K562 (cell line): ENCODE data around the gene CEP95. TPM values are rescaled to one million over a fixed set of nuclear protein-coding genes. Genes with fewer than 3 reads are reported as not detected.

Experiments used
- ARNT ChIP-seq, 2 experiments: fragments of 450-650 bp; IDR thresholded peaks; 2 replicates each; pipeline ENCODE4 v1.6.1; 2016; ENCODE audit warnings: mild to moderate bottlenecking in 1 of 2
- CBFB ChIP-seq: sonication (generic); formaldehyde crosslinking; IDR thresholded peaks from 2 replicates; pipeline ENCODE4 v1.4.0; 2020; ENCODE audit warnings: mild to moderate bottlenecking, missing genetic modification reagents
- FOSL1 ChIP-seq: fragments of 200-800 bp; sonication (Bioruptor generic); conservative IDR thresholded peaks from 2 replicates; pipeline ENCODE4 v1.6.1; 2016; ENCODE audit warnings: missing genetic modification characterization, missing compliant biosample characterization
- HNRNPLL ChIP-seq: fragments of 200-400 bp; formaldehyde crosslinking; IDR thresholded peaks from 2 replicates; pipeline ENCODE4 v1.6.1; 2017; ENCODE audit warnings: low read length, low read depth, mild to moderate bottlenecking; ENCODE audit not compliant: poor library complexity, severe bottlenecking
- JUN ChIP-seq, 2 experiments: sonication (generic) in 1 of 2; formaldehyde crosslinking in 1 of 2; IDR thresholded peaks; 2 replicates each; pipeline versions ENCODE4 v1.6.1 to v1.8.0; 2012 to 2022; ENCODE audit warnings: borderline replicate concordance in 2 of 2, mild to moderate bottlenecking in 2 of 2, improper control_type of control experiment in 1 of 2, low read depth in 1 of 2, low read length in 1 of 2, missing genetic modification reagents in 1 of 2
- MTF1 ChIP-seq: fragments of 250-450 bp; sonication (Bioruptor Pico); IDR thresholded peaks from 2 replicates; pipeline ENCODE4 v1.9.0; 2021; ENCODE audit warnings: moderate library complexity, mild to moderate bottlenecking, inconsistent platforms, borderline replicate concordance
- NBN ChIP-seq: fragments of 450-650 bp; IDR thresholded peaks from 2 replicates; pipeline ENCODE4 v1.6.1; 2016; ENCODE audit warnings: low read depth, mild to moderate bottlenecking
- OTX1 ChIP-seq: fragments of 450-650 bp; formaldehyde crosslinking; IDR thresholded peaks from 2 replicates; pipeline ENCODE4 v1.4.0; 2022; ENCODE audit warnings: mild to moderate bottlenecking
- PHF20 ChIP-seq: fragments of 450-650 bp; IDR thresholded peaks from 2 replicates; pipeline ENCODE4 v1.6.1; 2018; ENCODE audit not compliant: partially characterized antibody
- PML ChIP-seq: IDR thresholded peaks from 2 replicates; pipeline ENCODE4 v1.6.1; 2012; ENCODE audit warnings: low read length, inconsistent platforms
- PURB ChIP-seq: sonication (generic); formaldehyde crosslinking; IDR thresholded peaks from 2 replicates; pipeline ENCODE4 v1.9.0; 2021; ENCODE audit warnings: low read depth, mild to moderate bottlenecking, missing genetic modification reagents
- RBFOX2 ChIP-seq: fragments of 200-400 bp; formaldehyde crosslinking; IDR thresholded peaks from 2 replicates; pipeline ENCODE4 v1.6.1; 2017; ENCODE audit warnings: low read depth, mild to moderate bottlenecking, low read length, moderate library complexity
- SAFB2 ChIP-seq: fragments of 200-400 bp; formaldehyde crosslinking; IDR thresholded peaks from 2 replicates; pipeline ENCODE4 v1.6.1; 2018; ENCODE audit warnings: borderline replicate concordance, low read length, low read depth, moderate library complexity; ENCODE audit not compliant: severe bottlenecking
- SMAD1 ChIP-seq: fragments of 150-350 bp; IDR thresholded peaks from 2 replicates; pipeline ENCODE4 v1.6.1; 2014; ENCODE audit warnings: low read length, low read depth; ENCODE audit not compliant: partially characterized antibody
- SMARCB1 ChIP-seq: IDR thresholded peaks from 2 replicates; pipeline ENCODE4 v1.6.1; 2011; ENCODE audit warnings: improper control_type of control experiment, low read depth; ENCODE audit not compliant: insufficient read length
- SP1 ChIP-seq: sonication (generic); formaldehyde crosslinking; IDR thresholded peaks from 2 replicates; pipeline ENCODE4 v1.8.1; 2022; ENCODE audit warnings: mild to moderate bottlenecking, missing genetic modification reagents
- SRSF3 ChIP-seq: fragments of 200-400 bp; formaldehyde crosslinking; IDR thresholded peaks from 2 replicates; pipeline ENCODE4 v1.6.1; 2016; ENCODE audit warnings: mild to moderate bottlenecking, low read length, moderate library complexity; ENCODE audit not compliant: insufficient read depth
- TAF7 ChIP-seq: fragments of 450-650 bp; IDR thresholded peaks from 2 replicates; pipeline ENCODE4 v1.6.1; 2016; ENCODE audit warnings: missing genetic modification characterization, missing compliant biosample characterization
- TCF3 ChIP-seq: sonication (generic); formaldehyde crosslinking; IDR thresholded peaks from 2 replicates; pipeline ENCODE4 v1.4.0; 2020; ENCODE audit warnings: mild to moderate bottlenecking, missing genetic modification reagents
- TSC22D4 ChIP-seq: fragments of 450-650 bp; IDR thresholded peaks from 2 replicates; pipeline ENCODE4 v1.6.1; 2016; ENCODE audit warnings: missing genetic modification characterization, missing biosample characterization, control low read depth
- polyA plus RNA-seq, 8 experiments: library from polyadenylated mRNA; depleted of rRNA in 4 of 8; stranded (reverse) in 5 of 8; unstranded in 3 of 8; fragments of >200 nt; fragmentation: Nextera tagmentation in 2 of 8; fragmentation: Illumina TruSeq in 1 of 8; extraction: Ambion mirVana in 2 of 8; extraction: Trizol in 1 of 8; gene quantifications; 2 replicates each; pipeline versions ENCODE4 v1.2.1 to v1.2.3, GENCODE V29; 2011 to 2014; ENCODE audit warnings: inconsistent platforms in 1 of 8, missing spikeins in 1 of 8
- total RNA-seq, 7 experiments: library from RNA; depleted of rRNA in 6 of 7; stranded (reverse); fragments of >200 nt in 6 of 7; fragmentation: Illumina TruSeq in 2 of 7; extraction: Trizol in 2 of 7; gene quantifications; 2 replicates each; pipeline versions ENCODE4 v1.2.1 to v1.2.3, GENCODE V29; 2011 to 2021; ENCODE audit warnings: low replicate concordance in 1 of 7
- TF ChIP-seq, protein P1 (sequence below), 2 experiments: fragments of 150-350 bp in 1 of 2; IDR thresholded peaks; 2 replicates each; pipeline ENCODE4 v1.6.1; 2012 to 2016; ENCODE audit warnings: low read depth in 2 of 2, low read length in 2 of 2, mild to moderate bottlenecking in 1 of 2, moderate library complexity in 1 of 2
- TF ChIP-seq, protein P2 (sequence below): fragments of 450-650 bp; conservative IDR thresholded peaks from 2 replicates; pipeline ENCODE4 v1.6.1; 2016; ENCODE audit warnings: missing genetic modification characterization, low read depth, mild to moderate bottlenecking, missing compliant biosample characterization, moderate library complexity

CEP95 gene
- total and polyA plus RNA-seq, 9 of the 15 experiments (the other 6 are each of a cell fraction or from before 2014, with no cell fraction given) = 26.7 to 80.7 (median 56.9) TPM

DNA sequence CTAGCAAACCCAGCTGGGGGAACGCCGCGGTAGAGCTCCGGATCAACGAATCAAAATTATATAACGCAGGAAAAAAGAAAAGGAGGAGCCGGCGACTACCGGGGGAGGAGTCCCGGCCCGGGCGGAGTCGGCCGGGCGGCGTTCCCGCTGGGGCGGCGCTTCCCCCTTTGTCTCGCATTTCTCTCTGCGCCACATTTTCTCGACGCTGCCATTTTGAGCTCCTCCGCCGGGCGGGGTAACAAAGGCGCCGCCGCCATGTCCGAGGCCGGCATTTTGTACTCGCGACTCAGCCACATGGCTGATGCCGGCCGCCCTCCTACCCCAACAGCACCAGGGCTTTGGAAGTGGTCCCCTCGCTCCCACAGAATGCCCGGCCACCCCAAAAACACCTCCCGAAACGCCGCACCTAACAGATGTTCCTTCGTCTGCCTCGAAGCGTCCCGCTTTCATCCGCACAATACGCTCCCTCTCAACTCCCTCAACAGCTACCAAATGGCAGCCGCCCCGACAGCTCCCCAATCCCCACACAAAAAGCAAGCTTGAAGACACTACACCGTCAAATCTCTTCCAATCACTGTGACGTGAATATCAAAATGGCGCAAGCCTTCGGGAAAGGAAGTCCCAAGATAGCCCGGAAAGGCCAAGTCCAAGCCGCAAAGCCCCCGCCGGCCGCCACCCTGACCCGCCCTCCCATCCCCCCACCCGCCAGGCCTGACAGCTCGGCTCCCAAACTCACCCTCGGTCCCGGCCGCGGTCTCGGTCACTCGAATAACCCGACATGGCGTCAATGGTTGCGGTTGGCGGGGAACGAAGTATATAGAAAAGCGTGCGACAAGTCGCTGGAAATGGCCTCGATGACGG lies 1.2 kb upstream of the CEP95 start (continued):
- TF ChIP-seq SRSF3 (no peak), SMARCB1 (no peak), FOSL1 (tag) (no peak; the same call in 1 of the 2 replicates), PHF20 (no peak), HNRNPLL (peak; percentile 48), SP1 (CRISPR knock-in tag) (no peak), SAFB2 (no peak), RBFOX2 (peak; percentile 99), ARNT (IDR thresholded peaks at IDR 0.05) (peak in 1 of 2 experiments; percentile 70; a peak in 1 of 4 replicates), JUN (IDR thresholded peaks at IDR 0.05; ENCODE audit: borderline replicate concordance, low read depth, low read length) (no peak), JUN (CRISPR knock-in tag; IDR thresholded peaks at IDR 0.05; ENCODE audit: borderline replicate concordance) (no peak), MTF1 (CRISPR knock-in tag) (no peak), TAF7 (tag) (peak; percentile 87), NBN (no peak), CBFB (CRISPR knock-in tag) (peak; percentile 74; the same call in 1 of the 2 replicates), OTX1 (CRISPR knock-in tag) (peak; percentile 86; the same call in 1 of the 2 replicates), TSC22D4 (tag) (no peak), PML (no peak), SMAD1 (no peak), PURB (CRISPR knock-in tag) (no peak), TCF3 (CRISPR knock-in tag) (0 out of 2 replicates have a peak, but pooled peaks have one; percentile 19)
- TF ChIP-seq, protein P1, sequence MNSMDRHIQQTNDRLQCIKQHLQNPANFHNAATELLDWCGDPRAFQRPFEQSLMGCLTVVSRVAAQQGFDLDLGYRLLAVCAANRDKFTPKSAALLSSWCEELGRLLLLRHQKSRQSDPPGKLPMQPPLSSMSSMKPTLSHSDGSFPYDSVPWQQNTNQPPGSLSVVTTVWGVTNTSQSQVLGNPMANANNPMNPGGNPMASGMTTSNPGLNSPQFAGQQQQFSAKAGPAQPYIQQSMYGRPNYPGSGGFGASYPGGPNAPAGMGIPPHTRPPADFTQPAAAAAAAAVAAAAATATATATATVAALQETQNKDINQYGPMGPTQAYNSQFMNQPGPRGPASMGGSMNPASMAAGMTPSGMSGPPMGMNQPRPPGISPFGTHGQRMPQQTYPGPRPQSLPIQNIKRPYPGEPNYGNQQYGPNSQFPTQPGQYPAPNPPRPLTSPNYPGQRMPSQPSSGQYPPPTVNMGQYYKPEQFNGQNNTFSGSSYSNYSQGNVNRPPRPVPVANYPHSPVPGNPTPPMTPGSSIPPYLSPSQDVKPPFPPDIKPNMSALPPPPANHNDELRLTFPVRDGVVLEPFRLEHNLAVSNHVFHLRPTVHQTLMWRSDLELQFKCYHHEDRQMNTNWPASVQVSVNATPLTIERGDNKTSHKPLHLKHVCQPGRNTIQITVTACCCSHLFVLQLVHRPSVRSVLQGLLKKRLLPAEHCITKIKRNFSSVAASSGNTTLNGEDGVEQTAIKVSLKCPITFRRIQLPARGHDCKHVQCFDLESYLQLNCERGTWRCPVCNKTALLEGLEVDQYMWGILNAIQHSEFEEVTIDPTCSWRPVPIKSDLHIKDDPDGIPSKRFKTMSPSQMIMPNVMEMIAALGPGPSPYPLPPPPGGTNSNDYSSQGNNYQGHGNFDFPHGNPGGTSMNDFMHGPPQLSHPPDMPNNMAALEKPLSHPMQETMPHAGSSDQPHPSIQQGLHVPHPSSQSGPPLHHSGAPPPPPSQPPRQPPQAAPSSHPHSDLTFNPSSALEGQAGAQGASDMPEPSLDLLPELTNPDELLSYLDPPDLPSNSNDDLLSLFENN (IDR thresholded peaks at IDR 0.05; ENCODE audit: low read depth in 2 of 2, low read length in 2 of 2) = no peak
- TF ChIP-seq, protein P2, sequence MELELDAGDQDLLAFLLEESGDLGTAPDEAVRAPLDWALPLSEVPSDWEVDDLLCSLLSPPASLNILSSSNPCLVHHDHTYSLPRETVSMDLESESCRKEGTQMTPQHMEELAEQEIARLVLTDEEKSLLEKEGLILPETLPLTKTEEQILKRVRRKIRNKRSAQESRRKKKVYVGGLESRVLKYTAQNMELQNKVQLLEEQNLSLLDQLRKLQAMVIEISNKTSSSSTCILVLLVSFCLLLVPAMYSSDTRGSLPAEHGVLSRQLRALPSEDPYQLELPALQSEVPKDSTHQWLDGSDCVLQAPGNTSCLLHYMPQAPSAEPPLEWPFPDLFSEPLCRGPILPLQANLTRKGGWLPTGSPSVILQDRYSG = no peak
